ENCODE results near the gene IMMP2L.

IMMP2L gene

DNA sequence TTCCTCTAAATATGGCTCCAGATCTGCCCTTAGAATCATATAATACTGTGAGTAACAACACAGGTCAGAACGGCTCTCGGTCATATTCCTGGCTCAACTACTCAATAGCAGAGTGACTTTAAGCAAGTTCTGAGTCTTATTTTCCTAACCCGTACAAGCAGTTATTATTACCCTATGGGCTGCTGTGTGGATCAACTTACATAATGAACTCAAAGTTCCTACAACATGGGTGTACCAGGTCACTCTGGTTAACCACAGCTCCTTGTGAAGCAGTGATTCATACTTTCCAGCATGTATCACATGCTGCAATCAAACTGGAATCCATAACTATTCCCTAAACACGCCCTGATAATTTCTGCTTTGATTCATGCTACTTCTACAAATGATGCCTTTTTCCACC, 364.0 kb downstream of the IMMP2L start:
- no peak for DNase-seq

DNA sequence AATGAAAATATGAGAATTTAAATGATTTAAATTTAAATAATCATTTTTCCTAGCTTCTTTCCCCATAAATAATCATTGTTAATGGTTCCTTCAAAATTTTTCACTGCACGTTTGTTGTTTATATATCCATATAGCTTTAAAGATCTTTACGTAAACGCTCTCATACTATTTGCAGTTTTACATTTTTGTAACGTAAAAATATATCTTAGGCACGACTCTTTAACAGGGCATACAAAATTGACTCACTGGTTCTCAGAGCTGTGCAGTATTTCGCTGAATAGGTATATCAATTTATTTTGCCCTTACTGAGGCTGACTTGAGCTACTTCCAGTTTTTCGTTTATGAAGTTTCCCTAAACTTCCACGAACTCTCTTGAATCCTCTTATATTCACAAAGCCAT, 365.6 kb downstream of the IMMP2L start:
- DNase-seq = no peak

DNA sequence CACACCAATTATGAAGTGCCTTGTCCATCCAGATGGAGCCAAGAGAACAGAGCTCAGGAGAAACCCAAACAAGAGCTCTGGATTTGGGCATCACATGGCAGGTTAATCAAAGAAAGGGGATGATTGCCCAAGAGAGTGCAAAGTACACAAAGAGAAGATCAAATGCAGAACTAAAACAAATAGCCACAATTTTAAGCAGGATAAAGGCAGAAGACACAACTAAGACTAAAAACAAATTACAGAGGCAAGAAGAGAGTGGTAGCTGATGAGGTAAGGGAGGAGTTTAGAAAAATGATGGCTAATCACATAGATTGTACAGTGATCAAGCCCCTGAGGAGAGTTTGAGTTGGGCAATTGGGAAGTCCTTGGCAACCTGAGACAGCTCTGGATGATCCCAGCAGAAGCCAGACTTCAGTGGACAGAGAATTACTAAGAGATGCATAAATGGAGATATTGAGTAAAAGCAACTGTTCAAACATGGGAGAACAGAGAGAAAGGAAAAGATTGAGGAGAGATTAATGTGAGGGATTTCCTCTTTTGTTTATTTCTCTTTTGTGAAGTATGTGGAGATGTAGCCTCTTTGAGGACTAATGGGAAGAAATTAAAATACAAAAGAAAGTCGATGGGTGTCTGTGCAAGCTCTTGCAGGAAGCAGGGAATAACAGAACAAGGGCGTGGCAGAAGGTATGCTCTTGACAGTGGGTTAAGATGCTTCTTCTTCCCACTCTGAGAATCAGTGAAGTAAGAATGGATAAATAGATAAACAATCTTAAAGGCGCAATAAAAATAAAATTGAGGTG, 369.5 kb downstream of the IMMP2L start:
- no peak for DNase-seq

DNA sequence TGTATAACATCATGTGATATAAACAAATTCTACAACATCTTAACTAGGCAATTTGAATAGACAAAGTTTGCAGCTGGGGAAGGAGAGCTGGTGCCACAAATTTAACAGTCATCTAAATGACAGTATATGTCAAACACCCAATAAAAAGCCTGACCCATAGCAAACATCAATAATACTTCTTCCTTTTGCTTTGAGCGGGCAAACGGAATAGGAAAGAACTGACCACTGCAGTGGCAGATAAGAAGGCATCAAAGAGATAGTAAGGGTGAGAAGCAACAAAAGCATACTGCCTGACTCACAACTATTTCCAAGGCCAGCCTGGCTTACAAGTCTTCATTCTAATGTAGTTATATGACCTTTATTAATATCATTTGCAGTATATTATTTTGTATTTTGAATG, 371.5 kb downstream of the IMMP2L start:
- DNase-seq = no peak

DNA sequence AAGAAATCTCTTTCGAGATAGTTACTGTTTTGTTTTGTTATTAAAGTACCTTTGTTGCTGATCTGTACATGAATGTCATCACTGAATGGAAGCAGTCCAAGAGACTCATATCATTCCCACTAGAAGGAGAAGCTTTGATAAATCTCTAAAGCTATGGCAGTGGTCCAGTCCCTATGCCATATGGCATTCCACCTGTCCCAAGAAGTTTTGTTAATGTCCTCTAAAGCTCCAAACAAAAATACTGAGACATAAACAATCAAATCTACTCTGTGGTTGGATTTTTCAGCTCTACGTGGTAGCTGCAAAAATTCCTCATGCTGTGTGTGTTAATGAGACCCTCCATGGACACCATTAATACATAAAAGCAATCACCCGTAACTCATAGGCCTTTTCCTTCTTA, 377.3 kb downstream of the IMMP2L start:
- DNase-seq = peak; percentile 24 to 72

DNA sequence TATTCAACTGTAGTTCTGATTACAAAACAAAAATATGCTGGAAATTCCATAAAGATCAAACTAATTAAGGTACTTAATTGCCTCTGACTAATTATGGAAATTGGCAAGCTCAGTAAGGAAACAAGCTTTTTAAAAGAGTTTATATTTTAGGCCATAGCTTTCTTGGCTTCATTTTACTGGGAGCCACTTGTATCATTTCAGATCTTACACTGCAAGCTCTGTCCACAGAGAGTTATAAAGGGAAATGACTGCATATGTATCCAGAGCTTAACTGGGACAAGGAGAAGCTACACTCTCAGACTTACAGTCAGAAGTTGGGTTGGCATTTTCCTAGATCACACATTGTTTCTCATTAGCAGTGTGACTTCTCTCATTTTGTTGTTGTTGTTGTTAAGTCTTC, 379.0 kb downstream of the IMMP2L start:
- DNase-seq = no peak

DNA sequence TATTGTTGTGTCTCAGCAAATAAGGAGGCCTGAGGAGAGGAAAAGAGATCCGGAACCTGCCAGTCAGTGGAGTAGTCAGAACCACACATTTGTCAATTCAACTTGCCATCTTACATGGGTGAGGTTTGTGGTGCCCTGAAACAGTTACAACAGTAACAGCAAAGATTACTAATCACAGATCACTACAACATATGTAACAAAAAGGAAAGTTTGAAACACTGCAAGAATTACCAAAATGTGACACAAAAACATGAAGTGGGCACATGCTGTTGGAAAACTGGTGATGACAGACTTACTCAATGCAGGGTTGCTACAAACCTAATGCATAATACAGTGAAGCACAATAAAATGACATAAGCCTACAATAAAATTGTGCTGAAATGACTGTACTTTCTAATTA, 382.0 kb downstream of the IMMP2L start:
- DNase-seq = no peak

DNA sequence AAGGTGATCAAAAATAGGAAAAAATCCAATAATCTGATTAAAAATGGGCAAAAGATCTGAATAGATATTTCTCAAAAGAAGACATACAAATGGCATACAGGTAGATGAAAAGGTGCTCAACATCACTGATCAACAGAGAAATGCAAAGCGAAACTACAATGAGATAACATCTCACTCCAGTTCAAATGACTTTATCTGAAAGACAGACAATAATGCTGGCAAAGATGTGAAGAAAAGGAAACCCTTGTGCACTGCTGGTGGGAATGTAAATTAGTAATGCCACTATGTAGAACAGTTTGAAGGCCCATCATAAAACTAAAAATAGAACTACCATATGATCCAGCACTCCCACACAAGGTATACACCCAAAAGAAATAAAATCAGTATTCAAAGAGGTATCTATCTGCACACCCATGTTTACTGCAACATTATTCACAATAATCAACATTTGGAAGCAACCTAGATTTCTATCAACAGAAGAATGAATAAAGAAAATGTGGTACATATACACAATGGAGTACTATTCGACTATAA, 386.3 kb downstream of the IMMP2L start:
- no peak for DNase-seq

DNA sequence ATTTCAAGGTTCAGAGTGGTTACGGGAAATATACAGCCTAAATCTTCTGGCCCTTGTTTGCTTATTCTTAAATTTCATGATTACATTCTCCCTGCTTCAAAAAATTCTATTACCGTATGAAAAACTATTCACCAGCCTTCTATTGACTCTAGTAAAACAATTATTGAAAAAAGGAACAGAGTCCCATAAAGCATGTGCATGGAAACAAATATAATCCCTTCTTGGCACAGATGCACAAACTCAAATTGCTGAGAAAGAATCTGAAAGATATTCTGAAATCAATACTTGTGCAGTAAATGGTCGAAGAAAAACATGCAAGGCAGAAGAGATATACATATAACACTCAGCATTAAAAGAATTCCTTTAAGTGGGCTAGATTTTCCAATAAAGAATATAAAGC, 387.8 kb downstream of the IMMP2L start:
- no peak for DNase-seq

DNA sequence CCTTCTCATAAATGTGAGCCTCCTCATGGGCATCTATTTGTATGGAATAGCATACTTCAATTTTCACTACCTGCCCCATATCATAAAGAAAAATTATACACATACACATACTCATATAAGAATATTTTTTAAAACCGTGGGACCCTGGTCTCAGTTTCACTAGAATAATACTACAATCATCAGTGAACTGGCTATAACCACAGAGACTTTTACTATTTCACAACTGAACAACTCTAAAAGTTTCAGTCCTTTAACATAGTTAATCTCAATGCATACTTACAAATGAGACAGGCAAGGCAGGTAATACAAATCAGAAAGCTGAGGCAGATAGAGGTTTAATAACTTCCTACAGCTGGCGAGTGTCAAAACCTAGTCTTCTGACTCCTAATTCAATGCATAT, 388.3 kb downstream of the IMMP2L start:
- no peak for DNase-seq

DNA sequence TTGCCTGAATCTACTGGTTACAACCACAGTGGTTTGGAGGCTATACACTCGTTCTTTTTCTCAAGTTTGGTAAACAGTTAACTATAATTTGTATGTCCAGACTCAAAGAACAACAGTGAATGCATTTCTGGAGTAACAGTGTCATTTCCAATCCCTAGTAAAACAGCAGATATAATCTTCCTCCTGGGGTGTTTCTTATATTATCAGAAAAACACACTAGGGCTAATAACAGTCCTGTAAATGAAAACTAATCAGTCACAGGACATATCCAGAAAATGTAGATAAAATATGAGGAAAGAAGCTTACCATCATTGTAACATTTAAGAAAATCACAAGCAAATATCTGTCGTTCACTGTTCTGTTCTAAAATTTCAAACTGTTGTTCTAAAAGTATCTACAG, 388.8 kb downstream of the IMMP2L start:
- no peak for DNase-seq

DNA sequence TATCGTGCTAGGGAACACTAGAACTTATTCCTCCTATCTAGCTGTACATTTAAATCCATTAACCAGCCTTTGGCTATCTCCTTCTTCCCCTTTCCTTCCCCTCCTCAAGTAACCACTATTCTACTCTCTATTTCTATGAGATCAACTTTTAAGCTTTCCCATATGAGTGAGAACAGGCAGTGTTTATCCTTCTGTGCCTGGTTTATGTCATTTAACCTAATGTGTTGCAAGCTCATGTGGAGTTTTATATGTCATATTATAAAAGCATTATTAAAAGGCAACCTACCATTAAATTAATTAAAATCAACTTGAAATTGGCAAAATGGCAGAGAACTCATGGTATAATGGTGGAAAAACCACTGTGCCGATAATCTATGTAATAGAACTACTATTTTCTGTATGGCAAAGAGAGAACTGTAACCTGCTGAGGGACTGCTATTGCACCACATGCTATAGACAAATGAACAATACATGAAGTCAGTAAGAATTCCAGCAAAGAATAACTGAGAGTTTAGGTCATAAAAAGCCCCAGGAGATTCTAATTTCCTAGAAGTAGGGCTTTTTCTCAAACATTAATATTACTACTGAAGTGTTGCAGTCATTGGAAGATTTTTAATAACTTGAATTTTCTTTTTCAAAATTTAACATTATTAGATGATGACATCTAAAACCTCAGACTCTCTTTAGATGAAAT, 389.6 kb downstream of the IMMP2L start:
- no peak for DNase-seq

DNA sequence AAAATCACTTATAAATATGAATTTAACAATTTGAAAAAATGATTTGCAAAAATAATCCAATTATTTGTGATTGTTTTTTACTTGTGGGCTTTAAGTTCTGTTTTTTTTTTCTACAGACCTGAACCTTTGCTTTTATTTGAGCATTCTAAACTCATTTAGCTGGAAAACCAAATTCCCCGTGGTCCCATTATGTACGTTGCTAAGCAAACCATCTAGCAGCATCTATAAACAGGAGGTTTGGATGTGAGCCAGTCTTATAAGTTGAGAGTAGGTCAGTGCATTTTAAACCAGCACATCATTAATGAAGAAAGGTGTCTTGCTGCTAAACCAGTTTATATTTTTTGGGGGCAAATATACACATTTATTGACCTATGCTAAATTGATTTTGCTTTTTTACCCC, 394.1 kb downstream of the IMMP2L start:
- DNase-seq = no peak

DNA sequence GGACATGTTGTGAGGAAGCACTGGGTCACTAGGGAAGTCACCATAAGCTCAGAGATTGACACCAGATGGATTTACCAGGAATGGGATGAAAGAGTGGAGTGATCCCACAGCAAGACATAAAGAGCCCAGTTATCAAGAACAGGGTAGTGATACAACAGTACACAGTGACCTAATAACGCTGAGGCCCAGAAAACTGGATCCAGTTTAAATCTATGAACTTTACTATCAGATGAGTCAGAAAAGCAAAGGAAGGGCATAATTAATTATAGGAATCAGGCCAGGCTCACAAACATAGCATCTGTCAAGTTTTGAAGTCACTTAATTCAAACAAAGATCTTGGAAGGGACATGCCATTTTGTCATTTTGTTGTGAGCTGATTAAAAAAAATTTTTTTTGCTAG, 397.9 kb downstream of the IMMP2L start:
- DNase-seq = no peak

DNA sequence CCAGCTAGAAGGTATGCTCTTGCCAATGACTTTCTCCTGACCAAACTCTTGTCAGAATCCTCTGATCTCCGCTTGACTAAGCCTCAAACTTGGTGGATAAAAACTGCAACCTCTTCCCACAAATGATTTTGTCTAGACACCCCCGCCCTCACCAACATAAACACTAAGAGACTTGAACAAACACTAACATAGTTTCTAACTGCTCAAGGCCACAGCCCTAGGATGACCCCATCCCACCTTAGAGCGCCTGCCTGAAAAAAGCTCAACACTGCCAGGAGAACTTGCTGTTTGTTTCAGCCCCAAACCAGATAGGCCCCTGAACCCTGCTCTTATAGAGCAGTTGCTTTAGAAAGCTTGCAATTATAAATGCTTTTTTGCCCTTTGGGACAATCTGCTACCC, 399.6 kb downstream of the IMMP2L start:
- DNase-seq = no peak

DNA sequence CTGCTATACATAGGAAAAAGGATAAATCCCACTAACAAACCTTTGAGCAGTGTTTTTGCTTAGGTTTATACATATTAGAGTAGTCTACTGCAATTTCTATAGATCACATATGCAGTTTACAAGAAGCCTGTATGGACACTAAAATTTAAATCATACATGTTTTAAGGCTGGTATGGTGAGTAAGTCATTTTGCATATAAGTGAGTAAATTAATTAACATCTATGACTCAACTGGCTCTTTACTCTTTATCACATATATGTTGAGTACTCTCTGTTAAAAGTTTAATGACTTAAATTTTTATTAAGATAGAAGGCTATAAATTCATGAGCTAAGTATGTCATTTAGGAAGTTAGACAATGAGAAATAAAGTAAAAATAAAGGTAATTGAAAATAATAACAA, 402.0 kb downstream of the IMMP2L start:
- DNase-seq = no peak

DNA sequence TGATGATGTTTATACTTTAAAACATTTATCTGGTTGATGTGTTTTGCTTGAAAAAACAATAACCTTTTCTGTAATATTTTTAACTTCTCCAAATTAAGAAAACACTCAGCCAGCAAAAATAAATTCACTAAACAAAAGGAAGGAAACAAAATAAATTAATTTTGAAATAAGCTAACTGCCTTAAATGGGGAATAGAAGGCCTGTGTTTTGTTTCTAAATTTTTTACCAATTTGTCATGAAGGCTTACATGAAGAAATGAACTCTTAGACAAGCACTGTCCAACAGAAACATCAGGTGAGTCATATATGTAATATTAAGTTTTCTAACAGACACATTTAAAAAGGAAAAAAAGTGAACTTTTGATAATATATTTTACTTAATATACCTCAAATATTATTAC, 402.9 kb downstream of the IMMP2L start:
- no peak for DNase-seq

DNA sequence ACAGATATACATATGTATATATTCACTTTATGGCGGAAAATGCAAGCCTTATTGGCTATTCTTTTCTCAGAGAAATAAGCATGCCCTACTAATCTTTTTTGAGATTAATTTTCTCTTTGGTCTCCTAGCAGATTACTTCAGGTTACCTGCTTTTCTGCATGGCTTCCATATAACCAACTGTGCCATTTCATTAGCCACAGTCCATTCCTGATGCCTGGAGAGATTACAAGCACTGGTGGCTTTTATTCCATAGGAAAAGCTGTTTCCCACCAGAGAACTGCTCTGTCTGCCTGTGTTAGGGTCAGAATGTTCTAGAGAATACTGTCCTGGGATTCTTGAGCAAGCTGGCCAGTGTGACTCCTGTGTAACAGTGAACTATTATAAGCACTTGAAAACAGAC, 411.6 kb downstream of the IMMP2L start:
- no peak for DNase-seq

DNA sequence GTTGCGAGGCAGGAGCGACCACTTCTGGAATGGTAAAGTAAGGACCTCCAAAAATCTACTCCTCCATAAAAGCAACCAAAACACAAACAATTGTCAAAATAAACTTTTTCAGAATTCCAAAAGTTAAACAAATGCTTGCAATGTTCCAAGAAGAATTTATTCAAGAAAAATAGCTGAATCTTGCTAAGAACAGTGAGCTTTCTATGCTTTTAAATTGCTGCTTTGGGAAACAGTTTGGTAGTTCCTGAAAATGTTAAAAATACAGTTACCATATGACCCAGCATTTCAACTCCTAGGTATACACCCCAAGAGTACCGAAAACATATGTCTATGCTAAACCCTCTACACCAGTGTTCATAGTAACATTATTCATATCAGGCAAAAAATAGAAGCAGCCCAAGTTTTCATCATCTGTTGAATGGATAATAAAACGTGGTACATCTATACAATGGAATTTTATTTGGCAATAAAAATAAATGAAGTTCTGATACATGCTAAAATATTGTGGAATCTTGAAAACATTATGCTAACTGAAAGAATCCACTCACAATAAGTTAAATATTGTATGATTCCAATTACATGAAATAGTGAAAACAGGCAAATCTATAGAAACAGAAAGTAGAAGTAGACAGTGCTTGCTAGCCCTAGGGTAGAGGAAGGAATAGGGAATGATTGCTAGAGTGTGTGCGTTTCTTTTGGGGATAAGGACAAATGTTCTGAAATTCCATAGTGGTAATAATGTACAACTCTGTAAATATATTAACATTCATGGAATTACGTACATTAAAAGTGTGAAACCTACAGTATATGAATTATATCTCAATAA, 414.4 kb downstream of the IMMP2L start:
- no peak for DNase-seq

DNA sequence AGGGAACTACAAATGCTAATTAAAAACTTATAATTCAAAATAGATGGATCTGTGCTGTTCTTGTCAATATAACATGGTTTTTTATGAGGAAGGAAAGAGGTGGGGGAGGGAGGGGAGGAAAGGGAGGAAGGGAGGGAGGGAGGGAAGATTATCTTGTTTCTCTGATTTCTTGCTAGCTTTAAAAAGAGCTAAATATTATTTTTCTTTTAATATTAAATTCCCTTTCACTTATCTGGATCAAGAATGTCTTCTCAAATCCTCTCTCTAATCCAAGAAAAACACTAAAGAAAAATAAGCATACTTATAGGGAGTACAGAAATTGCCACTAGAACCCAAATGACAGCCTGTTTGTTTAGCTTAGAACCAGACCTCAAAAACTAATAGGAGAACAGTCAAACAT, 416.2 kb downstream of the IMMP2L start:
- DNase-seq = no peak

DNA sequence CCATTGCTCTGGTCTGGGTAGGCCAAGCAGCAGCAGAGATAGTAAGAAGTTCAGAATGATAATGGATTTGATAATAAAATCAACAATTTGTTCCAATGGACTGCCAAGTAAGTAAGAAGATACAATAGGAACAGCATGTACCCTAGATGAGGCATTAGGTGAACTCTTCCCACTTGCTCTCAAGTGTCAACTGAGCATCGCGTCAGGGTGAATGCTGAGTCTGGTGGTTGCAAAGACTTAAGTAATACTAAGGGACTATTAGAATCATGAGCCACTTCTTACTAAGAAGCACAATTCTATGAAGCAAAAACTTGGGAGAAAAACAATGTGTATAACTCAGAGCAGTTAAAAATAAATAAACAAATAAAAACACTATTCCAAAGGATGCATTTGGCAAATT, 416.8 kb downstream of the IMMP2L start:
- DNase-seq = no peak

DNA sequence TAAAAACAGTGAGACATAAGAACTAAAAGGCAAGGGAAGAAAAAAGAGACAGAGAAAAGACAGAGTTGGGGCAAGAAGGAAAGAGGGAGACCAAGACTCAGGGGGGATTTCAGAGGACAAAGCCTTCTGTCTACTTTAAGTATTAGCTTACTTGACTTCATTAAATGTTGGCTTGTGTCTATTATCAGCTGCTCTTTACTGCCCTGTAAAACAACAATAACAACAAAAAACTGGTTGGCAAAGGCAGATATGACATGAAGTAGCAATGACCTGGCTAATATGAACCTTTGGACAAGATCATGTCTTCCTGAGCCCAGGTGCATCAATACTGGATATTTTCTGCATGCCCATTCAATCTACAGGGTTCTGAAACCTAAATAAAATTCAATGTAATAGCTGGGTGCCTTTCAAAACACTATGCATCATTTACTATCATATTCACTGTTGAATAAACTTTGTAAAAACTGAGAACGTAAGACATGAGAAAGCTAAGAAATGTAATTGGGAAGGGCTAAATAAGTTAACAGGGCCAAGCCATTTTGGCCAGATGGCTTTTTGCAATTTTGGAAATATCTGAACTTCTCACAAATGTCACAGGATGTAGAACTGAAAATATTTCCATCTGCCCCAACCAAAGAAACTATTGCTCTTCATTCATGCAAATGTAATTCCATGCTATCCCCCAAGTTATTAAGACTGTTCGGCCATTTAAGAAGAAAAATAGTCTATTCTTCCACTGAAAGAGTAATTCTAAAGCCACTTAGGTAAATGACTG, 422.0 kb downstream of the IMMP2L start:
- DNase-seq = peak in 1 of 2 experiments; percentile 45

DNA sequence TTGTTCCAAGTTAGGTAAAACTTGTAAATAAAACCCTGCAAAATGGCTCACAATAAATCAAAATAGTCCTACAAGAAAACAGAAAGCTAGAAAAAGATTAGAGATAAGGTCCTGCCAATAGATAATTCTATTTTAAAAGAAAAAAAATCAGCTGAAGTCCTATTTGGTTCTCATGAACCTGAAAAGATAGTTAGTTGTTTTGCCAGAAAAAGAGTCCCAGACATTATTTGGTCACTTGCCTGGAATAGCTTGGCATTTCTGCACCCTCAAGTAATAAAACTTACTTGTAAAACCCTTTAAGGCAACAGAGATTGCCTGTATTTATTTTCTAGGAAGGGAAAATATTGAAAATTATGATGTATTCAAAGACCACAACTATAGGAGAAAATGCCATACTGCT, 423.7 kb downstream of the IMMP2L start:
- no peak for DNase-seq

Data from cerebellar nuclear complex (tissue), 1 donor.